Left colon (tissue), 2 donors: ENCODE data around the gene YTHDF1. TPM values are rescaled to one million over a fixed set of nuclear protein-coding genes. Genes with fewer than 3 reads are reported as not detected.

ENCODE experiments used
- ATAC-seq: fragments of 200-7000 bp; cut with Tn5 transposase; one replicate; pipeline ENCODE4 v1.9.1; 2020; ENCODE audit warnings: mild to moderate bottlenecking, moderate library complexity
- DNase-seq, 2 donors: peaks; one replicate each; pipeline ENCODE4 v3.0.0-alpha.2; 2020
- intact Hi-C, 2 donors: fragments of 100-400 bp; cut with DNase I in 1 of 2; cut with micrococcal nuclease in 1 of 2; formaldehyde crosslinking; loops; one replicate each; pipeline versions ENCODE4 v1.11.2 to v1.14.0; 2022; cut with DNase I, micrococcal nuclease
- total RNA-seq, 2 donors: library from RNA; stranded (reverse); fragmentation: NEBNext Ultra II Directional; extraction: Animal tissue kit (Norgen Biotek cat#: 25700); gene quantifications; one replicate each; pipeline ENCODE4 v1.2.1, GENCODE V29; 2021
- donor health status: DM: no; HTN: no; CAD: no.
- donor health status: DM: yes; HTN: yes; CAD: no.

YTHDF1 gene
- total RNA-seq, 2 donors from 2014 or later = 32.8 to 37.8 TPM

DNA sequence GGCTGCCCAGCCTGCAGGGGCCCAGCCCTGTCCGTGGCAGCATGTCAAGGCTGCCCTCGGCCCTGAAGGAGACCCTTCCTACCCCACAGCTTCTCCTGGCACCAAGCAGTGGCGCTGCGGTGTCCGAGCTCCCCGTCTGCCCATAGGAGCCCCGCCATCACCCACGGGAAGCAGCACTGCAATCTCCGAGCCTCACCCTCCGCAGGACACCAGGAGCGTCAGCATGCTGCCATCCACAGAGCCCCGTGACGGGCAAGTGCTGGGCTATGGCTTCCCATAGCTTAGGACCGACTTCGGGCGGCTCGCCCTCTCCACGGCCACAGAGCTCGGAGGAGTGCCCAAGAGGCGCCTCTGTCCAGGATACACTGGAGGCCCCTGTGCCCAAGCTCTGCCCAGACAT lies 25.1 kb downstream of the YTHDF1 start:
- DNase-seq = no peak
- intact Hi-C loops = no loop called here
- no peak for ATAC-seq

DNA sequence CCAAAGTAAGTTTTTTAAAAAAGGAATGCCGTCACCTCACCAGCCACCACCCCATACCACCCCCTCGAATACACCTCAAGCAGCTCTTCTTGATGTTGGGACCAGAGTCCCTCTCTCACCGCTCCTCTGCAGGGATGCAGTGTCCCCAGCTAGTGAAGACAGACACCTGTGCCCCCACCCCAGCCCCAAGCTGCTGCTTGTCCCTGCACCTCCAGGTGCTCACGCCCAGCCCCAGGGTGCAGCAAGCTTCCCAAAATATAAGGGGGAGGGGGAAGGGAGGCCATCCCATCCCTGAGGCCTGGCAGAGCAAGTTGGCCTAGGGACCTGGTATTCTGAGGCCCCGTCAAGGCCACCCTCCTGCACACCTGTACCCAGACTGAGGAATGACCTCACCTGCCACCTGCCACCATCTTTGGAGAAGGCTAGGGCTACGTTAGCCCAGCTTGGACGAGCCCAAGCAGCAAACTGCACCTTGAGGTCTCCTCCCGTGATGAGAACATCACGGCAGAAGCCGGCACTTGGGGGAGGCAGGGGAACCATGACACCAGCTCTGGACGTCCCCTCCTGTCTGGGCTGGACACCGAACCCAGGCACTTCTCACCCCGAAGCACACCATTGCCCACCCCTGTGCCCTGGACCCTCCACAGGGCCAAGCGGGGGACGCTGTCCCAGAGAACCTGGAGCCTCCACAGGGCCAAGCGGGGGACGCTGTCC lies 25.9 kb downstream of the YTHDF1 start:
- DNase-seq (no peak), ATAC-seq (no peak)
- intact Hi-C loops = loop anchor here in 1 of 2 donors (10.0 kb wide), 1 partner anchor 135 kb away; no protein-coding TSS in a partner anchor

DNA sequence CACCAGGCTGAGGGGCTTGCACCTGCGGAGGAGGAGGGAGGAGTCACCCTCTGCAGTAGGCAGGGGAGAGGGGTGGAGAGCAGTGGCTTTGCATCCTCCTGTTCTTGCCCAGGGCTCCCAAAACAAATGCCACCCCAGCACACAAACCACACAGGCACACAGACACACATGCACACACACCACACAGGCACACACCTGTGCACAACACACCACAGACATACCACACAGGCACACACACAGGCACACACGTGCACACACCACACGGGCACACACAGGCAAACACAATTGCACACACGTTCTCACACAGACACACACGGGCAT lies 26.6 kb downstream of the YTHDF1 start:
- no peak for ATAC-seq
- intact Hi-C loops = loop anchor here in 1 of 2 donors (10.0 kb wide), 1 partner anchor 134 kb away; no protein-coding TSS in a partner anchor
- DNase-seq = no peak

- intact Hi-C loops = loop anchor here in 1 of 2 donors (10.0 kb wide), 1 partner anchor 134 kb away; no protein-coding TSS in a partner anchor
- no peak for ATAC-seq
- DNase-seq = no peak
Measured at GRCh38 chr20:63188641-63189321, 27.1 kb downstream of the YTHDF1 start.

GRCh38 chr20:63188159-63188442 lies 27.8 kb downstream of the YTHDF1 start:
- intact Hi-C loops = loop anchor here in 1 of 2 donors (10.0 kb wide), 1 partner anchor 133 kb away; no protein-coding TSS in a partner anchor
- ATAC-seq = no peak
- DNase-seq = no peak

DNA sequence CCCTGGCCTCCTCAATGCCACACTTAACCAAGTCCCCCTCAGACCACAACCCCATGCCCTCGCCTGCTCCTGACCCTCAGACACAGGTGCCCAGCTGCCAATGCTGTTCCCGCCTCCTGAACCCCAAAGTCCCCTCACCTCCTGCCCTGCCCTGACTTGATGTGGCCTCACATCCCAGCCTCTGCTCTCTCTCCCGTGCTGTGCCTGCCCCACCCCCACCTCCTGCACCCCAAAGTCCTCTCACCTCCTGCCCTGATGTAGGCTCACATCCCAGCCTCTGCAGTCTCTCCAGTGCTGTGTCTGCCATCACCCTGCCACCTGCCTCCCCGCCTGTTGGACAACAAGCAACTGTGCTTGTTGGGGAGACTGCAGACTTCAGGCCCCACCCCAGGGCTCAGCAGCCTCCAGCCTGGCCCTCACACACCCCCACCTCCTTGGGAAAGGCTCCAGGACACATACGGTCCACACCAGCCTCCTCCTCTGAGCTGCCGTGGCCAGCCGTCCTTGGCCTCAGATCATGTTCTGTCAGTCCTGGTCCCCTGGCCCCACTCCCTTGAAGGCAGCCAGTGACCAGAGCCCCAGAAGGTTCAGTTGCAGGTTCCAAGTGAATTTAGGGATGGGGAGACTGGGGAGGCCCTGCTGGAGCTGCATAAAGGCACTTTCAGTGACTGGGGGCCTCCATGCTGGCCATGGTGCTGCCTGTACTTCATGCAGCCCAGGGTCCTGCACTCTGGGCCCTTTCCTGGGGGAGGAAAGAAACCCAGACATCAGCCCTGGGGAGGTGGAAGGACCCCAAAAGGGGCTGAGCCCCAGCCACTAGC lies 28.4 kb downstream of the YTHDF1 start:
- no peak for ATAC-seq
- intact Hi-C loops = loop anchor here in 1 of 2 donors (10.0 kb wide), 1 partner anchor 133 kb away; no protein-coding TSS in a partner anchor
- no peak for DNase-seq

DNA sequence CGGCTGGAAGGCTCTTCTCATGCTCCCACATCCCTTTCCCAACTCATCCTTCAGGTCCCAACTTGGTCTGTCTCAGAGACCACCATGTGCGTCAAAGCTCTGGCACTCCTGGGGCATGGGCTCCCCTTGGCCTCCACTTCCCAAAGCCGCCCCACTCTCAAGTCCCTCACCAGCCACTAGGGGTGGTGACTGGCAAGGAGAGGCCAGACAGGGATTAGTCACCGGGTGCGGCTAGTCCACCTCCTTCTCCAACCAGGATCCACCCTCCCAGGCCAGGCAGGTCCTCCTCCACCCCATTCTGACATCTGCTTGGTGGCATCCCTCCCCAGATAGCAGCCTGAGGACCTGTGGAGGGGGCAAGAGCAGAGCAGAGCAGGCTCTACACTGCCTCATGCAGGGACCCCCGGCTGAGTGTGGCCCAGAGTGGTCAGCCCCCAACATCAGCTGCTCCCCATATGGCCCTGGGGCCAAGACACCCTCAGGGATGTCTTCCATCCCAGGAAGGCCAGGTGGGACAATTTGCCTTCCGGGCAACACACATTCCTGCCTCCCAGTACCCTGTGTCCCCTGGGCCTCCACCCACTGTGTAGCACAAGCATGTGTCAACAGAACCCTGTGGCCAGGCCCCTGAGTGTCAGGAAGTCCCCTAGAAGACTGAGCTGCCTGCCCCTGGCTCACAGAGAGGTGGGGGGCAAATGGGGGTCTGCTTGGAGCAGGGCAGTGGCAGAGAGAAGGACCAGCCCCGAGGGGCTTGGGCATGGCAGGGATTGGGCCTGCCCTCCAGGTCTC lies 29.2 kb downstream of the YTHDF1 start:
- DNase-seq (no peak), ATAC-seq (peak; percentile 28)
- intact Hi-C loops = loop anchor here in 1 of 2 donors (10.0 kb wide), 1 partner anchor 132 kb away; no protein-coding TSS in a partner anchor

DNA sequence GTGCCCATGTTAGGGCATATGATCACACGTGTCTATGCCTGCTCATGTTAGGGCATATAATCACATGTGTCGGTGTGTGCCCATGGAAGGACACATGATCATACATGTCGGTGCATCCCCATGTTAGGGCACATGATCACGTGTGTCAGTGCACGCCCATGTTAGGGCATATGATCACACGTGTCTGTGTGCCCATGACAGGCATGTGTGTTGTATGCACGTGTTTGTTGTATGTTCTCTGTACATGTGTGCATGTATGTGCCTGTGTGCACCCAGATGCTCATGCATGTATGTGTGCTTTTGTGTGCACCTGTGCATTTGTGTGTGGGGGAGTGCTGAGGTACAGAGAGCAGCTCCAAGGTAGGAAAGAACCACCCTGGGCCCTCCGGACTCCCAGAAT lies 29.8 kb downstream of the YTHDF1 start:
- no peak for ATAC-seq
- intact Hi-C loops = loop anchor here in 1 of 2 donors (10.0 kb wide), 1 partner anchor 131 kb away; no protein-coding TSS in a partner anchor
- no peak for DNase-seq

- DNase-seq = no peak
- intact Hi-C loops = loop anchor here in 1 of 2 donors (10.0 kb wide), 1 partner anchor 131 kb away; no protein-coding TSS in a partner anchor
- no peak for ATAC-seq
Measured at GRCh38 chr20:63185215-63185796, 30.6 kb downstream of the YTHDF1 start.

DNA sequence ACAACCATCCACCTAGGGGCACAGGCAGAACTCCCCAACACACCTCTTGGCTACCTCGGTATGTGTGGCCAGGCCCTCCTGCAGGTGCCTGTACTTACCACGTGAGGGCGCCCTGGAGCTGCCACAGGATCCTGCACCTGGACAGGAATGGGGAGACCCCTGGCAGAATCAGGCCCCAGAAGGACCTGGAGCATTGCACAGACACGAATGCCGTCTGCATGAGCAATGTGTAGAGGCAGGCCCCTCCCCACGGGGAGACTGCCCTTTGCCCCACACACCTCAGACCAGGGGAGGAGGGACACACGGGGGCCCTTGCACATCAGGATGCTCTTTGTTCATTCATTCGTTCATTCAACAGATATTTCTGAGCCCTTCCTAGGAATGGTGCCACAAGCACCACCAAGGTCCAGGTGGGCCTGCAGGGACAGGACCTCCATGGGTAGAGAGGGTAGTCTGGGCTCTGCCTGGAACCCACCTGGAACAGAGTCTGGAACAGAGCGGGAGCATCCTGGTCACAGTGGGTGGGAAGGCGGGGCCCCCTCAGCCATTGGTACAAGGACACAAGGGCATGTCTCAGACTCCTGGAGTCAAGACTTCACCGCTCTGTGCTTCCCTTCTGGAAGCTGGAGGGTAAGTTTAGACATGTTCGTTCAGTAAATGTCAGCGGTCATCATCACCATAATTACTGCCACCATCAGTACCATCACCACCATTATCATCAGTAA lies 32.3 kb downstream of the YTHDF1 start:
- peak in 1 of 2 donors; percentile 37 for DNase-seq
- peak; percentile 64 for ATAC-seq
- intact Hi-C loops = loop anchor here in 1 of 2 donors (10.0 kb wide), 1 partner anchor 129 kb away; no protein-coding TSS in a partner anchor

DNA sequence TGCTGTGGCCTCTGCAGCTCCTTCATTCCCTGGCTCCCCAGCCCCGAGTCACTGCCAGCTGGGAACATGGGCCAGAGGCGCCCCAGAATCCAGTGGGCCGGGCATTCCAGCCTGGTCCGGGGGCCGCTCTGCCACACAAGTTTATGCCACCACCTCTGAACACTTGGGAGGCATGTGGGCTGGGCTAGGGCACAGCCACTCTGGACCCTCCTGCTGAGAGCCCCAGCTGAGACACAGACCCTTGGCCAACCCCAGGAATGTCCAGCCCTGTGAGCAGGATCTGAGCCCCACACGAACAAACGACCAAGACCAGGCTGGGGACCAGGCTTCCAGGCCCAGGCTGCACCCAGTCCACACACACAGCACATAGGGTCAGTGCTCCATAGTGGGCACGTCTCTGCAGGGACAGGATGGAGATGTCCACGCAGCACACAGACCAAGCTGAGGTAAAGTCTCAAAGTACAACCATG lies 33.0 kb downstream of the YTHDF1 start:
- DNase-seq (no peak), ATAC-seq (peak; percentile 10)
- intact Hi-C loops = loop anchor here in 1 of 2 donors (10.0 kb wide), 1 partner anchor 128 kb away; no protein-coding TSS in a partner anchor

- intact Hi-C loops = loop anchor here in 1 of 2 donors (10.0 kb wide), 1 partner anchor 128 kb away; no protein-coding TSS in a partner anchor
- DNase-seq = no peak
- no peak for ATAC-seq
Measured at GRCh38 chr20:63182425-63182824, 33.5 kb downstream of the YTHDF1 start.

- no peak for ATAC-seq
- DNase-seq = no peak
- intact Hi-C loops = loop anchor here in 1 of 2 donors (10.0 kb wide), 1 partner anchor 126 kb away; no protein-coding TSS in a partner anchor
Measured at GRCh38 chr20:63181226-63181625, 34.7 kb downstream of the YTHDF1 start.

- ATAC-seq = no peak
- no peak for DNase-seq
- intact Hi-C loops = loop anchor here in 1 of 2 donors (10.0 kb wide), 1 partner anchor 126 kb away; no protein-coding TSS in a partner anchor
Measured at GRCh38 chr20:63180569-63181185, 35.3 kb downstream of the YTHDF1 start.

GRCh38 chr20:63179687-63180568 lies 36.0 kb downstream of the YTHDF1 start:
- intact Hi-C loops = loop anchor here in 1 of 2 donors (10.0 kb wide), 1 partner anchor 125 kb away; no protein-coding TSS in a partner anchor
- no peak for ATAC-seq
- DNase-seq = no peak
